ENCODE results near the gene AGPAT3.

The AGPAT3 gene

DNA sequence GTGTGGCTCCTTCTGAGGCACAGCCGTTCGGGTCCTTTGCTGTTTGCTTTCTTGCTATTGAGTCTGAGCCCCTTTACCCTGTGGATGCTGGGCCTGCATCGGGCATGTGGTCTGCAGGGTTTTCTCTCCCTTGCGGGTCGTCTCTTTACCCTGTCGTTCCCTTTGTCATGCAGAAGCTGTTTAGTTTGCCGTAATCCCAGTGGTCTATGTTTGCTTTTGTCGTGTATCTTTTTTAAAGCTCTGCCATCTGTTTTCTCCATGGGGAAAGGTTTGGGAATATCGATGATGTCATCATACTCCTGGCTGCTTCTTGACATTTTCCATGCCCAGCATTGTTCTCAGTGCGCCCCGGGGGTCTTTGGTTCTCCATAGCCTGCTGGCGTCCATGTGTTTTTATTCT, 68.2 kb downstream of the AGPAT3 start:
- Histone ChIP-seq H3K27me3 (ENCODE audit: control insufficient read depth, insufficient read depth, low read length) (no peaks in the 10 kb centered on the region), H3K4me1 (ENCODE audit: control insufficient read depth, insufficient read depth, low read length) (no peaks in the 10 kb centered on the region), H3K36me3 (ENCODE audit: control insufficient read depth, insufficient read depth, low read length) (no peaks in the 10 kb centered on the region), H3K4me3 (ENCODE audit: low read depth, low read length) (no peak overlapping the region), H3K9ac (ENCODE audit: low read depth, low read length) (no peak overlapping the region), H3K9me3 (ENCODE audit: control insufficient read depth, insufficient read depth, low read length) (no peaks in the 10 kb centered on the region)

DNA sequence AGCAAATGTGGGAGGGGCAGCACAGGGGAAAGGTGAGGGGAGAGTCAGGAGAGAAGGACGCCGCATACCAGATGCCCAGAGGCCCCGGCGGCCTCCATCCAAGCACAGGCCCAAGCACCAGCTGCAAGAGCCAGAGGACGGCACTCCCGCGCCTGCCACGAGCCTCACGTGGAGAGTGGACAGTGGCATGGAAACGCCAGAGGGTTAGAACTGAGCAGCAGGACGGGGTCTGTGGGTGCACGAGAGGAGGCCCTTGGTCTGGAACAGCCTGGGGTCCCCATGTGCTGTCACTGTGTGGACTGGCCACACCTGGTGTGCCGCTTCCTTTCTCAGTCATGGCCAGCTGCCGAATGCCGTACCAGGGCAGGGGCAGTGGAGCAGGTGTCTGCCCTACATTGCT, 68.7 kb downstream of the AGPAT3 start:
- Histone ChIP-seq H3K9ac (ENCODE audit: low read depth, low read length) (no peak overlapping the region), H3K4me1 (ENCODE audit: control insufficient read depth, insufficient read depth, low read length) (no peaks in the 10 kb centered on the region), H3K27me3 (ENCODE audit: control insufficient read depth, insufficient read depth, low read length) (no peaks in the 10 kb centered on the region), H3K4me3 (ENCODE audit: low read depth, low read length) (no peak overlapping the region), H3K9me3 (ENCODE audit: control insufficient read depth, insufficient read depth, low read length) (no peaks in the 10 kb centered on the region), H3K36me3 (ENCODE audit: control insufficient read depth, insufficient read depth, low read length) (no peaks in the 10 kb centered on the region)

DNA sequence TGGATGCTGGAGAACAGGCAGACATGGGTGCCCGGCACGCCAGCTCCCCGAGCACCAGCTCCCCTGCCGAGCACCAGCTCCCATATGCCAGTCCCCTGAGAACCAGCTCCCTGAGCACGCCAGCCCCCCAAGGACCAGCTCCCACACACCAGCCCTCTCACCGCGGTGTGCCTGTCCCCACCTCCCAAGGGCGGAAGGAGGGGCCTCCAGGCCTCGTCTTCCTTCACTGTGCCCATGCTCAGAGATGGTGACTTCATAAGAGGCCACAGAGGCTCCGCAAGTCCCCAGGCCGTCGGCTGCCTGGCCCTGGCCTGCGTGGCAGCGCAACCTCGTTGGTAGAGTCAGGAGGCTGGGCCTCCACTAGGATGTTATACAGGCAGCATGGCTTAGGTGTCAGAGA, 69.1 kb downstream of the AGPAT3 start:
- Histone ChIP-seq H3K27me3 (ENCODE audit: control insufficient read depth, insufficient read depth, low read length) (no peaks in the 10 kb centered on the region), H3K36me3 (ENCODE audit: control insufficient read depth, insufficient read depth, low read length) (no peaks in the 10 kb centered on the region), H3K4me3 (ENCODE audit: low read depth, low read length) (no peak overlapping the region), H3K9me3 (ENCODE audit: control insufficient read depth, insufficient read depth, low read length) (no peaks in the 10 kb centered on the region), H3K4me1 (ENCODE audit: control insufficient read depth, insufficient read depth, low read length) (no peaks in the 10 kb centered on the region), H3K9ac (ENCODE audit: low read depth, low read length) (no peak overlapping the region)

DNA sequence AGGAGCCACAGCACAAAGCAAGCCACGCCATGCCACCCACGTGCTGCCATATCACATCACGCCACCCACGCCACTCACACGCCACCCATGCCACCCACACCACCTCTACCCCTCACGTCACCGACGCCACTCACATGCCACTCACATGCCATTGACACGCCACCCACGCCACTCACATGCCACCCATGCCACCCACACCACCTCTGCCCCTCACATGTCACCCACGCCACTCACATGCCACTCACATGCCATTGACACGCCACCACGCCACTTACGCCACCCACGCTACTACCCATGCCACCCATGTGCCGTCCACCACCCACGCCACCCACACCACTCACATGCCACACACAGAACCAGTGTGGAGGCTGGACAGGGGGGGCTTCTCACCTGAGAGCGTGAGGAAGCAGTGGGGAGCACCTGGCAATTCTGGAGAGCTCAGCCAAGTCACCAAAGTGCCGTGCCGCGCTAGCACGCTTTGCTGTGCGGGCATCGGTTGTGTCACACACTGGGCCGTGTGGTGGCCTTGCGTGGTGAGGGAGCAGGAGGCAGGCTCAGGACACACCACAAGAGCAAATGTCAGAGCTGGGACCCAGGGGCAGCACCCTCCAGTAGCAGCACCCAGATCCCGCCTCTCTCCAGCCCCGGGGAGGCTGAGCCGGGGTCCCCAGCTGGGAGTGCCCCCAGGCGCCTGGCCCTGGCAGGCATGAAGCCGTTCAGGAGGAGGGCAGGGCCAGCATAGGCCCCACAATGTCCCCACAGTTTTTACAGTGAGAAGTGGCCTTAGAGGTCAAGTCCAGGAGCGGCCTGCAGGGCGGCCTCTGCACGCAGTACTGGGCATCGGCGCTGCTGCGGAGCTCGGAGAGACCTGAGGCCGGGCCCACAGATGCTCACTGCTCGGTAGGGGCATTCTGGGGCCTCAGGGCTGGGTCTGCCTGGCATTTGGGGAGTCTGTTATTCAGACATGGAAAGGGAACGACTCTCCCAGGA, 70.0 kb downstream of the AGPAT3 start:
- H3K36me3 ChIP-seq (ENCODE audit: control insufficient read depth, insufficient read depth, low read length) = peaks cover 2% of the 10 kb centered on the region
- H3K4me3 ChIP-seq (ENCODE audit: low read depth, low read length) = no peak overlapping the region
- no peaks in the 10 kb centered on the region for H3K9me3 ChIP-seq (ENCODE audit: control insufficient read depth, insufficient read depth, low read length)
- H3K4me1 ChIP-seq (ENCODE audit: control insufficient read depth, insufficient read depth, low read length) = no peaks in the 10 kb centered on the region
- H3K27me3 ChIP-seq (ENCODE audit: control insufficient read depth, insufficient read depth, low read length) = no peaks in the 10 kb centered on the region
- no peak overlapping the region for H3K9ac ChIP-seq (ENCODE audit: low read depth, low read length)

DNA sequence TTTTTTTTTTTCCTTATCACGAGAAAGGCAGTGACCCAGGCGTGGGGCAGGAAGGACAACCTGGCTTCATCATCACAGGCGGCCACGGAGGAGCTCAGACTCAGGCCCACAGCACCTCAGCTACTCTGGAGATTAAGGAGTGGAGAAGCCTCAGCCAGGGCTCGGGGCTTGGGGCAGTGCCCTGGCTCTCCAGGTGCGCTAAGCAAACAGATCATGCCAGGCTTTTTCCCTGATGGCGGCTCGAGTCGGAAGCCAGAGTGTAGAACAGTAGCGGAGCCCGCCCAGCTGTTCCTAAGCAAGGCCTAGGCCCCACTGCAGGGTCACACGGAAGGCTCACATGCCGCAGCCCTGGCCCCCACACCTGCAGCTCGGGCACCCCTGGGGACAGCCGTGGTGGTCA, 70.7 kb downstream of the AGPAT3 start:
- Histone ChIP-seq H3K9ac (ENCODE audit: low read depth, low read length) (no peak overlapping the region), H3K4me3 (ENCODE audit: low read depth, low read length) (no peak overlapping the region), H3K4me1 (ENCODE audit: control insufficient read depth, insufficient read depth, low read length) (no peaks in the 10 kb centered on the region), H3K27me3 (ENCODE audit: control insufficient read depth, insufficient read depth, low read length) (no peaks in the 10 kb centered on the region), H3K9me3 (ENCODE audit: control insufficient read depth, insufficient read depth, low read length) (no peaks in the 10 kb centered on the region), H3K36me3 (ENCODE audit: control insufficient read depth, insufficient read depth, low read length) (peaks cover 2% of the 10 kb centered on the region)

DNA sequence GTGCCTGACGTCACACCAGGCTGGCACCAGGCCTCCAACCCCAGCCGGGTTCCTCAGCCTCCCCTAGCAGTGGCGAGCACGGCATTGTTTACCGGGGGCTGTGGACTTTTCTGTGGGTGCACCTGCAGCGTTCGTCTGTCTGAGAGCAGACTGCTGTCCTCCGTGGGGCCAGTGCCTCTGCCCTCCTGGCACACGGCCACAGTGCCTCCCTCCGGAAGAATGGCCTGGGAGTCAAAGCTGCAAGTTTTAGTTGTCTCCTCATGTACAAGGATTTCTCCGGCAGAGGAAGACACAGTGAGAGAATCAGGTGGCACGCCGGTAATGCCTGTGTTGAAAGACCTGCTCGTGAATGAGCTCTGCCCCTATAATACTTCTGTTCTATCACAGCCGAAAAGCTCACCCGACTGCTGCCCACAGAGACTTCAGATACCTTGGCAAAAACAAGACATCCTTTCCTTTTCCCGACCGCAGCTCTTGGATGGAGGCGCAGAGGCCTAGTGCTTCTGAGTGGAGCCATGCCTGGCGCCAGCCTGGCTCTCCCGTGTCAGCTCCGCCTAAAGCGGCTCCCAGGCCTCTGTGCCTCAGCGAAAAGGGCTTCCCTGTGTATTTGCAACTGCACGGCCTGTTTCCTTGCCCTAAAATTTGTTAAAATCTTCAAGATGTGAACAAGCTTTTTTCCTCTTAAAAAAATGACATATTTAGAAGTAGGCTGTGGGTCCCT, 71.4 kb downstream of the AGPAT3 start:
- H3K4me1 ChIP-seq (ENCODE audit: control insufficient read depth, insufficient read depth, low read length) = no peaks in the 10 kb centered on the region
- H3K4me3 ChIP-seq (ENCODE audit: low read depth, low read length) = no peak overlapping the region
- peak overlapping the region; percentile 37 for H3K9ac ChIP-seq (ENCODE audit: low read depth, low read length)

DNA sequence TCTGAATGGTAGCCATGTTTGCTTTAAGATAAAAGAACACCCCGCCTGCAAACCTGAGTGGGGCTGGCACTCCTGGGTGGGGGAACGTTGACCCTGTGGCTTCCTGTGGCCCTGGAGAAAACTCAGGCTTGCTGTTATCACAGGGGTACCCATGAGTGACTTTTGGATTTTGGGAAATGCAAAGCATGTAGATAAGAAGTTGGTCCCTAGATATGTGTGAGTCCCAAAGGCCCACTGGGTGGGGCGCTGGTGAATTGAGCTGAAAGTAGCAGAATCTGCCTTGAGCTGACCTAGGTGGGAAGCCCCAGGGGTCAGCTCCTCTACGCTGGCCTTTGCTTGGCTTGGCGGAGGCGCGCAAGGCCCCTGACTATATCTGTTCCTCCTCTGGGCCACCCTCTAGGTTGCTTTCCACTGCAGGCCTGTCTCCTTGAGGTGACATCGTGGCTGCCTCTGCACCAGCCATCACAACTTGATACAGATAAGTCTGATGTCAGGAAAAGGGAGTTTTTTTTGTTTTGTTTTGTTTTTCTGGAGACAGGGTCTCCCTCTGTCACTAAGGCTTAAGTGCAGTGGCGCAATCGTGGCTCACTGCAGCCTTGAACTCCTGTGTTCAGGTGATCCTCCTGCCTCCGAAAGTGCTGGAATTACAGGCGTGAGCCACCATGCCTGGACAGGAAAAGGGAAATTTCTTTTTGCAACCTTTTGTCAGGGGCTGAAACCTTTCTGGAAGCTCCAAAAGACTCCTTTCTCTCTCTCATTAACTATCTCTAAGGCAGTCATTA, 72.2 kb downstream of the AGPAT3 start:
- Histone ChIP-seq H3K27me3 (ENCODE audit: control insufficient read depth, insufficient read depth, low read length) (no peaks in the 10 kb centered on the region), H3K36me3 (ENCODE audit: control insufficient read depth, insufficient read depth, low read length) (peaks cover 2% of the 10 kb centered on the region), H3K9ac (ENCODE audit: low read depth, low read length) (no peak overlapping the region), H3K4me1 (ENCODE audit: control insufficient read depth, insufficient read depth, low read length) (no peaks in the 10 kb centered on the region), H3K9me3 (ENCODE audit: control insufficient read depth, insufficient read depth, low read length) (no peaks in the 10 kb centered on the region), H3K4me3 (ENCODE audit: low read depth, low read length) (no peak overlapping the region)

More for the DNA sequence above, 71.4 kb downstream of the AGPAT3 start:
- Histone ChIP-seq H3K27me3 (ENCODE audit: control insufficient read depth, insufficient read depth, low read length) (no peaks in the 10 kb centered on the region), H3K36me3 (ENCODE audit: control insufficient read depth, insufficient read depth, low read length) (peaks cover 2% of the 10 kb centered on the region), H3K9me3 (ENCODE audit: control insufficient read depth, insufficient read depth, low read length) (no peaks in the 10 kb centered on the region)

DNA sequence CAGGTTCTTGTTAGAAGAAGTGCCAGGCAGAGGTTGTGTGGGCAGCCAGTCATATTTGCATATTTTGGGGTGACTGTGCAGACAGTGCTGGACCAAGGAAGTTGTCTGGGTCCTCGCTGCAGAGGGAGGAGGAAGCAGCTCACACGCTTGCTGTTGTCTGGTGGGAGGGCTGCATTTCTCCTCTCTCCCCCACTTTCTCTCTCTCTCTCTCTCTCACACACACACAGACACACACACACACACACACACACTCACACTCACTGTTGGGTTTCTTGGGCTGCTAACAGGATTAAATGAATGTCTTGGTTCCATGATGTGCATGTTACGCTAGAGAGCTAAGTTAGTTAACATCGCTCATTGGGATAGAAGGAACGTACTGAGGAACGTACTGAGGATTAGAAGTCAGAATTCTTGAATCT, 72.9 kb downstream of the AGPAT3 start:
- Histone ChIP-seq H3K27me3 (ENCODE audit: control insufficient read depth, insufficient read depth, low read length) (no peaks in the 10 kb centered on the region), H3K4me1 (ENCODE audit: control insufficient read depth, insufficient read depth, low read length) (no peaks in the 10 kb centered on the region), H3K9me3 (ENCODE audit: control insufficient read depth, insufficient read depth, low read length) (no peaks in the 10 kb centered on the region), H3K36me3 (ENCODE audit: control insufficient read depth, insufficient read depth, low read length) (peaks cover 2% of the 10 kb centered on the region), H3K9ac (ENCODE audit: low read depth, low read length) (no peak overlapping the region), H3K4me3 (ENCODE audit: low read depth, low read length) (no peak overlapping the region)

DNA sequence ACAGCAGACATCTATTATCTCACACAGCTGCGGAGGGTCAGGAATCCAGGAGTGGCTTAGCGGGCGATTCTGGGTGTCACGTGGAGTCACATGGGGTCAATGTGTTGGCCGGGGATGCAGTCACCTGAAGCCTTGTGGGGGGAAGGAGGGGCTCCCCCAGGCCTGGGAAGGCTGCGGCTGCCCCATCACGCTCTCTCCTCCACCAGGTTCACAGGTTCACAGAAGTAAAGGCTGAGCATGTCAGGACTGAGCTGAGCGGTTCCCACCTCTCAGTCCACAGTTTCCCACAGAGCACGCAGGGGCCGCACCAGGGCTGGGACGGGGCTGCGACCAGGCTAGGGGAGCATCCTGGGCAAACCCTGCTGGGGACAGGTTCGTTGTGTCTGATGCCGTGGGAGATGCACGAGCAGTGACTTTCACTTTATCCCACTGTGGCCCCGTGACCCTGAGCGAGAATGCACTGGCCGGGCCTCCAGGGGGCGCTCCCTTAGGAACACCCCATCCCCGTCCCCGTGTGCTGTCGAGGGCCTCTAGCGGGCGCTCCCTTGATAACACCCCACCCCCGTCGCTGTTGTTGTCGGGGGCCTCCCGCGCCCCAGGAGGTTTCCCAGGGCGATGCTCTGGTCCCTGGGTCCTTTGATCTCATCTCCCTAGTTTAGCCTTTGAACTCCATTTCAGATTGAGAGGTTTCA, 73.9 kb downstream of the AGPAT3 start:
- Histone ChIP-seq H3K4me3 (ENCODE audit: low read depth, low read length) (peak overlapping the region; percentile 23), H3K4me1 (ENCODE audit: control insufficient read depth, insufficient read depth, low read length) (no peaks in the 10 kb centered on the region), H3K9ac (ENCODE audit: low read depth, low read length) (peak overlapping the region; percentile 37)

DNA sequence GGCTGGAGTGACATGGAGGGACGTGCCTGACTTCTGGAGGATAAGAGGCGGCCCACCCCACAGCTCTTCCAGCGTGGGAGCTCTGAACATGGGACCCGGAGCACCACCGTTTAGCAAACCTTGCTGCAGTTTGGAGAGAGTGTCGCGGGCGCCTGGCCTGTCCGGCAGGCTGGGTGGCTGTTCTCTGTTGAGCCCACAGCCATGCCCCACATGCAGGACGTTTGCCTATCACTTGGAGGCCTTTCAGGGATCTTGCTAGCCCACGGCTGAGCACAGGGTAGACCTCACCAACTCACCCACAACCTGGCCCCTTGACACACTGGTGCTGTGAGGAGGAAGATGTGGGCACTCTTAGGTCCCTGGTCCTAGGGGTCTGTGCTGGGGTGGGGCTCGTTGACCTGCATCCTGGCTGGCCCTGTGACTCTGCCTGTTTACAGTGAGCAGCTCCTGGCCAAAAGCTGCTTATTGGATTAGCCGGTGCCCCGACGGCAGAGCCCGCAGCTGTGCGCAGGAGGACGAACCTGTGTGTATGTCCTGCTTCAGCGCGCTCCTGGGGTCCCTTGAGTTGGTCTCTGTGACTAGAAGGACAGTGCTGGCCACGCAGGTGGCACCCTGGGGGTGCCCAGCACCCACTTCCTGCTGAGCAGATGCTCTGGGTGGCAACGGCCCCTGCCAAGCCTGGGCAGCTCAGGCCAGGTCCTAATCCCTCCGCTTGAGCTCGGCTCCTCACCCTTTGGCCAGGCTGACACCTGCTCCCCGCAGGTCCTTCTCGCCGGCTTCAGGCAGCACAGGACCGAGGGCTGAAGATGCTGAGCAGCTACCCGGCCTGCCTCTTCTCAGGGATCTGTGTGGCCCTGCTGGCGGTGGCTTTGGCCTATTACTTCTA, 74.7 kb downstream of the AGPAT3 start:
- no peaks in the 10 kb centered on the region for H3K4me1 ChIP-seq (ENCODE audit: control insufficient read depth, insufficient read depth, low read length)
- no peaks in the 10 kb centered on the region for H3K27me3 ChIP-seq (ENCODE audit: control insufficient read depth, insufficient read depth, low read length)
- no peak overlapping the region for H3K4me3 ChIP-seq (ENCODE audit: low read depth, low read length)
- peaks cover 2% of the 10 kb centered on the region for H3K36me3 ChIP-seq (ENCODE audit: control insufficient read depth, insufficient read depth, low read length)
- no peaks in the 10 kb centered on the region for H3K9me3 ChIP-seq (ENCODE audit: control insufficient read depth, insufficient read depth, low read length)
- H3K9ac ChIP-seq (ENCODE audit: low read depth, low read length) = peak overlapping the region; percentile 37

More for the DNA sequence above, 73.9 kb downstream of the AGPAT3 start:
- no peaks in the 10 kb centered on the region for H3K9me3 ChIP-seq (ENCODE audit: control insufficient read depth, insufficient read depth, low read length)
- H3K36me3 ChIP-seq (ENCODE audit: control insufficient read depth, insufficient read depth, low read length) = peaks cover 2% of the 10 kb centered on the region
- no peaks in the 10 kb centered on the region for H3K27me3 ChIP-seq (ENCODE audit: control insufficient read depth, insufficient read depth, low read length)

Measured in iPS-15b (cell line).